Keratinocyte (primary cell): ENCODE results near the gene ACTN1.
"Not testable (repeated sequence)": the region's sequence is repeated elsewhere in the genome, so short reads cannot be mapped to it uniquely, and the experiment has no call there.

Experiments
- CTCF ChIP-seq, 3 experiments: IDR thresholded peaks in 1 of 3; conservative IDR thresholded peaks in 1 of 3; optimal IDR thresholded peaks in 1 of 3; 2 replicates in 2 of 3; 3 replicates in 1 of 3; pipeline versions ENCODE3 to v1.5.1; 2011; ENCODE audit warnings: low read length in 3 of 3, mild to moderate bottlenecking in 3 of 3, moderate library complexity in 2 of 3, control low read depth in 1 of 3, inconsistent platforms in 1 of 3; ENCODE audit not compliant: insufficient read depth in 2 of 3; ENCODE audit errors: extremely low read depth in 1 of 3
- EZH2 ChIP-seq: IDR thresholded peaks from one replicate; pipeline ENCODE4 v1.6.1; 2012; ENCODE audit warnings: inconsistent platforms, mild to moderate bottlenecking, low read length, moderate library complexity

DNA sequence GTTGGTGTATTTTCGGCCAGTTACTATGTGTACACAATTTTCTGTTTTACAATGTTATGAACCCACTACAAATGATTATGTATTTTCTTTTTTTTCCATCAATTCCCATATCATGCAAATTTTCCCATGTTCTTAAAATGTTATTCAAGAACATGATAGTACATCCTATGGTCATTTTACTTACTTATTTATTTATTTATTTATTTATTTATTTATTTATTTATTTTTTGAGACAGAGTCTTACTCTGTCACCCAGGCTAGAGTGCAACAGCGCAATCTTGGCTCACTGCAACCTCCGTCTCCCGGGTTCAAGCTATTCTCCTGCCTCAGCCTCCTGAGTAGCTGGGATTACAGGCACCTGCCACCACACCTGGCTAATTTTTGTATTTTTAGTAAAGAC lies 131.5 kb downstream of the ACTN1 start:
- TF ChIP-seq CTCF (optimal IDR thresholded peaks at IDR 0.05 in 1 of 3, IDR thresholded peaks at IDR 0.05 in 1 of 3, conservative IDR thresholded peaks at IDR 0.05 in 1 of 3; ENCODE audit: extremely low read depth in 1 of 3, insufficient read depth in 2 of 3, low read length in 3 of 3); EZH2: not testable (repeated sequence)
